Fibroblast of lung (primary cell): ENCODE results near the gene PLCG1. TPM values are rescaled to one million over a fixed set of nuclear protein-coding genes. Genes with fewer than 3 reads are reported as not detected.

Experiments used
- DNase-seq, 2 donors: peaks; one replicate each; pipeline versions ENCODE4 v3.0.0 to v3.0.0-alpha.2; 2010; ENCODE audit warnings: low read depth in 2 of 2
- H2AFZ ChIP-seq: 2 replicates; pipeline ENCODE4 v1.5.1; 2012; ENCODE audit warnings: low read length, control low read depth, inconsistent platforms
- H3K27ac ChIP-seq: 2 replicates; pipeline ENCODE4 v1.5.1; 2011; ENCODE audit warnings: low read length, control low read depth; ENCODE audit not compliant: insufficient read depth
- H3K27me3 ChIP-seq: 2 replicates; pipeline ENCODE4 v1.5.1; 2011; ENCODE audit warnings: mild to moderate bottlenecking, low read length; ENCODE audit not compliant: control insufficient read depth, insufficient read depth
- H3K36me3 ChIP-seq: 2 replicates; pipeline ENCODE4 v1.5.1; 2011; ENCODE audit warnings: low read length; ENCODE audit not compliant: control insufficient read depth, insufficient read depth
- H3K4me1 ChIP-seq: 2 replicates; pipeline ENCODE4 v1.5.1; 2011; ENCODE audit warnings: low read length; ENCODE audit not compliant: control insufficient read depth, insufficient read depth; ENCODE audit errors: extremely low read depth
- H3K4me2 ChIP-seq: 2 replicates; pipeline ENCODE4 v1.5.1; 2011; ENCODE audit warnings: low read length, control low read depth; ENCODE audit not compliant: insufficient read depth; ENCODE audit errors: extremely low read depth
- H3K4me3 ChIP-seq, 4 experiments: fragments of 200-600 bp in 1 of 4; sonication (generic) in 1 of 4; replicated peaks in 1 of 4; 2 replicates each; pipeline ENCODE4 v1.5.1; 2011 to 2016; ENCODE audit warnings: low read length in 4 of 4, low read depth in 3 of 4, mild to moderate bottlenecking in 3 of 4, control low read depth in 2 of 4, inconsistent platforms in 1 of 4, mixed read lengths in 1 of 4; ENCODE audit not compliant: insufficient read depth in 1 of 4; ENCODE audit errors: control extremely low read depth in 1 of 4
- H3K79me2 ChIP-seq: 2 replicates; pipeline ENCODE4 v1.5.1; 2012; ENCODE audit warnings: mild to moderate bottlenecking, low read length, inconsistent platforms; ENCODE audit not compliant: control insufficient read depth, insufficient read depth
- H3K9ac ChIP-seq: 2 replicates; pipeline ENCODE4 v1.5.1; 2011; ENCODE audit warnings: mild to moderate bottlenecking, low read length, control low read depth; ENCODE audit not compliant: insufficient read depth
- H3K9me3 ChIP-seq: 2 replicates; pipeline ENCODE4 v1.5.1; 2012; ENCODE audit warnings: low read depth, low read length; ENCODE audit not compliant: control insufficient read depth, insufficient read depth
- H4K20me1 ChIP-seq: 2 replicates; pipeline ENCODE4 v1.5.1; 2011; ENCODE audit warnings: low read length; ENCODE audit not compliant: control insufficient read depth, insufficient read depth; ENCODE audit errors: extremely low read depth
- EZH2 ChIP-seq: IDR thresholded peaks from 2 replicates; pipeline ENCODE4 v1.5.1; 2012; ENCODE audit warnings: low read length, control low read depth, mild to moderate bottlenecking; ENCODE audit errors: missing control alignments
- polyA plus RNA-seq, 2 donors: library from polyadenylated mRNA; depleted of rRNA in 1 of 2; stranded (reverse) in 1 of 2; unstranded in 1 of 2; fragments of >200 nt; gene quantifications; 2 replicates each; pipeline ENCODE4 v1.2.1, GENCODE V29; 2011 to 2012; ENCODE audit warnings: missing spikeins in 1 of 2
- total RNA-seq: library from RNA; depleted of rRNA; stranded (reverse); fragments of >200 nt; gene quantifications from 2 replicates; pipeline ENCODE4 v1.2.1, GENCODE V29; 2014
- TF ChIP-seq, protein P1 (sequence below), 2 donors: IDR thresholded peaks in 1 of 2; conservative IDR thresholded peaks in 1 of 2; 1 replicate in 1 of 2; 2 replicates in 1 of 2; pipeline ENCODE4 v1.5.1; 2011 to 2012; ENCODE audit warnings: low read length in 2 of 2, control low read depth in 1 of 2, inconsistent platforms in 1 of 2, low read depth in 1 of 2, mild to moderate bottlenecking in 1 of 2

Gene PLCG1
- total and polyA plus RNA-seq, 2 donors (not counting 1 experiment from before 2014, with no cell fraction given), result 24.5 to 86.2 TPM

DNA sequence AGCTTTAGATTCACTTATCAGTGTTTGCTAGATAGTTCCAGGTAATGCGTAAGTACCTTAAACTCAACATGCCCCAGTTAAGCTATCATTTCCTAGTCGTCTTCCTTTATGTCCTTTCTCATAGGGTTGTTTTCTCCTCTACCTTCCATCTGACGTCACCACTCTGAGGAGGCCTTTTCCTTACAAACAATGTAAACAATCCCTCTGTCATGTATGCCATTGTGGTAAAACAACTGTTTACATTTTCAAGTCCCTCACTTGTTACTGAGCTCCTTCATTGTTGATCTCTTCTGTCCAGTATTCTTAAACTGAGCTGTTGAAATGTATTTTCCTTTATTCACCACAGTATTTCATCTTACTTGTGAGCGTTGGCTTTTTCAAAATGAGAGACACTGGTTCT, 45.4 kb upstream of the PLCG1 start:
- no peak overlapping the region for H3K4me2 ChIP-seq
- peaks cover under 1% of the 10 kb centered on the region for H3K36me3 ChIP-seq
- H3K9ac ChIP-seq, result no peak overlapping the region
- no peaks in the 10 kb centered on the region for H4K20me1 ChIP-seq
- H3K4me3 ChIP-seq, result no peak overlapping the region
- H3K79me2 ChIP-seq, result peaks cover 2% of the 10 kb centered on the region
- H3K4me1 ChIP-seq, result no peaks in the 10 kb centered on the region
- H3K27me3 ChIP-seq, result no peaks in the 10 kb centered on the region
- TF ChIP-seq EZH2, result no peak
- H2AFZ ChIP-seq, result no peak overlapping the region
- DNase-seq, result peak in 1 of 2 donors; percentile 54
- no peaks in the 10 kb centered on the region for H3K9me3 ChIP-seq
- no peak overlapping the region for H3K27ac ChIP-seq

DNA sequence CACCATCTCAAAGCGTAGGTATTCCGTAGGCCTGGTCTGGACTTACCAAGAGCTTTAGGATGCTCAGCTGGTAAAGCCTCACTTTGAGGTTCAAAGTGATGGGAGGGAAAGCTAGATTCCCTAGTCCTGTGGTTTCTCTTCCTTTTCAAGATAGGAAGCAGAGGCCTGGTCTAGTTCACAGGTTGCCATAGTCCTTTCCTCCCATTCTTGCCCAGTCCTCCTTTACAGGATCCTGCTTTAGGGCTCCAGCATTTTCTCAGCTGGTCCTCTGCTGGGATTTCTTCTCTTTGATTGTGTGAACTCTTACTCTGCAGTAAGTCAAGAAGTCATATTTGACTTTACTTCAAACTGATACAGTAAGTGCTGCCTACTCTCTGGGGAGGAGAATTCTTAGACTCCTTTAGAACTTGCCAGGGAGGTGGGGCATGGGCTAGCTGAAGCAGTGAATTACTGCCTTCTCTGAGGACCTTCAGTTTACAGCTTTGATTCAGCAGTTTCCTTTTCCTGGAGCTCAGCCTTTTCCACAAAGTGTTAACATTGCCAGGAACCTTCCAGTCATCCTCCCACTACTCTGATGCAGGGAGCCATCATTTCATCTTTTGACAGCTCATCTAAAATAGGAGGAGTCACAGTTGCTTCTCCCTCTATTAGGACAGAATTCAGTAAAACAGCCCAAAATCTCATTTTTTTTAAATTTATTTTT, 42.8 kb upstream of the PLCG1 start:
- peaks cover 3% of the 10 kb centered on the region for H3K36me3 ChIP-seq
- no peak overlapping the region for H3K4me3 ChIP-seq
- H3K4me2 ChIP-seq, result no peak overlapping the region
- no peak overlapping the region for H2AFZ ChIP-seq
- H3K9me3 ChIP-seq, result no peaks in the 10 kb centered on the region
- H3K4me1 ChIP-seq, result peaks cover 6% of the 10 kb centered on the region
- TF ChIP-seq, protein P1, sequence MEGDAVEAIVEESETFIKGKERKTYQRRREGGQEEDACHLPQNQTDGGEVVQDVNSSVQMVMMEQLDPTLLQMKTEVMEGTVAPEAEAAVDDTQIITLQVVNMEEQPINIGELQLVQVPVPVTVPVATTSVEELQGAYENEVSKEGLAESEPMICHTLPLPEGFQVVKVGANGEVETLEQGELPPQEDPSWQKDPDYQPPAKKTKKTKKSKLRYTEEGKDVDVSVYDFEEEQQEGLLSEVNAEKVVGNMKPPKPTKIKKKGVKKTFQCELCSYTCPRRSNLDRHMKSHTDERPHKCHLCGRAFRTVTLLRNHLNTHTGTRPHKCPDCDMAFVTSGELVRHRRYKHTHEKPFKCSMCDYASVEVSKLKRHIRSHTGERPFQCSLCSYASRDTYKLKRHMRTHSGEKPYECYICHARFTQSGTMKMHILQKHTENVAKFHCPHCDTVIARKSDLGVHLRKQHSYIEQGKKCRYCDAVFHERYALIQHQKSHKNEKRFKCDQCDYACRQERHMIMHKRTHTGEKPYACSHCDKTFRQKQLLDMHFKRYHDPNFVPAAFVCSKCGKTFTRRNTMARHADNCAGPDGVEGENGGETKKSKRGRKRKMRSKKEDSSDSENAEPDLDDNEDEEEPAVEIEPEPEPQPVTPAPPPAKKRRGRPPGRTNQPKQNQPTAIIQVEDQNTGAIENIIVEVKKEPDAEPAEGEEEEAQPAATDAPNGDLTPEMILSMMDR (conservative IDR thresholded peaks at IDR 0.05 in 1 of 2, IDR thresholded peaks at IDR 0.05 in 1 of 2; ENCODE audit: low read depth in 1 of 2, low read length in 2 of 2), result no peak
- no peak for TF ChIP-seq EZH2
- H4K20me1 ChIP-seq, result no peaks in the 10 kb centered on the region
- peaks cover 2% of the 10 kb centered on the region for H3K79me2 ChIP-seq
- no peaks in the 10 kb centered on the region for H3K27me3 ChIP-seq
- peak overlapping the region; percentile 31 for H3K27ac ChIP-seq
- peak; percentile 39 to 51 for DNase-seq
- H3K9ac ChIP-seq, result no peak overlapping the region

DNA sequence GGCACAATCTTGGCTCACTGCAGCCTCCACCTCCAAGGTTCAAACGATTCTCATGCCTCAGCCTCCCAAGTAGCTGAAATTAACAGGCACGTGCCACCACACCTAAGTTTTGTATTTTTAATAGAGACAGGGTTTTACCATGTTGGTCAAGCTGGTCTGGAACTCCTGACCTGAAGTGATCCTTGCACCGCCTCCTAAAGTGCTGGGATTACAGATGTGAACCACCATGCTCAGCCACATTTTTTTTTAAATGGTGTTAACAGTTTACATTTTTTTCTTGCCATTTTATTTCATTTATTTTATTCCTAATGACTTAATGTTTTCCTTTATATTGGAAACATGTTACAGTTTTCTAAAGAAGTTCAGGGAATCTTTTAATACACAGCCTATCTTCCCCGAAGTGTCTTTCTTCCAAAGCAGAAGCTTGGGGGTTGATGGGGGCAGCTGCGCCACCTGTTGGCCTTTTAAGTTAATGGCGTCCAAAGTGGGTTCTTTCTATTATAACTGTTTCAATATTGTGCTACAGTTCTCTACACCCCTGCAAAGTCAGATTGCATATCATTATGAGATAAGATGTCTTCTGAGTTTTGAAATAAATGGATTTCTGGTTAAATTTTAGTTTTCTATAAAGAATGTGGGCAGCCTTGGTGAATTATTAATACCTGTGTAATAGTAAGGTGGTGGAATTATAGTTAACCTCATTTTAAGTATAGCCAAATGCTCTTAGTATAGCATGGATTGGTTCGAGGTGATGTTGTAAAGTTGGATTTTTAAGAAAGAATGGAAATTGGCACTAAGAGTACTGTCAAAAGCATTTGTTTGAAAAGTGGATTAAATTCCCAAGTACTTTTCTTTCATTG, 42.0 kb upstream of the PLCG1 start:
- peak; percentile 41 to 77 for DNase-seq
- no peak overlapping the region for H3K27ac ChIP-seq

More for the DNA sequence above, 42.0 kb upstream of the PLCG1 start:
- Histone ChIP-seq H3K4me2 (no peak overlapping the region), H3K9me3 (no peaks in the 10 kb centered on the region), H4K20me1 (no peaks in the 10 kb centered on the region), H3K4me1 (peaks cover 6% of the 10 kb centered on the region), H2AFZ (no peak overlapping the region), H3K79me2 (no peaks in the 10 kb centered on the region), H3K4me3 (no peak overlapping the region), H3K9ac (no peak overlapping the region), H3K27me3 (no peaks in the 10 kb centered on the region), H3K36me3 (peaks cover 5% of the 10 kb centered on the region)
- TF ChIP-seq, protein P1 (conservative IDR thresholded peaks at IDR 0.05 in 1 of 2, IDR thresholded peaks at IDR 0.05 in 1 of 2; ENCODE audit: low read depth in 1 of 2, low read length in 2 of 2), result peak; percentile 81
- TF ChIP-seq EZH2, result no peak
